Breast epithelium (tissue), 4 donors: ENCODE data around the gene NPY1R. TPM values are rescaled to one million over a fixed set of nuclear protein-coding genes. Genes with fewer than 3 reads are reported as not detected.

Experiments
- DNase-seq, 2 donors: peaks; one replicate each; pipeline ENCODE4 v3.0.0-alpha.2; 2019; ENCODE audit warnings: low spot score in 2 of 2
- H3K27ac ChIP-seq, 2 donors: fragments of 200-600 bp; sonication (generic) in 1 of 2; one replicate each; pipeline ENCODE4 v1.5.1; 2016 to 2019; ENCODE audit warnings: mild to moderate bottlenecking in 1 of 2
- H3K27me3 ChIP-seq, 2 donors: fragments of 200-600 bp; sonication (generic) in 1 of 2; one replicate each; pipeline versions ENCODE4 v1.5.1 to v1.6.0; 2017 to 2019; ENCODE audit warnings: control low read depth in 1 of 2, mild to moderate bottlenecking in 1 of 2
- H3K36me3 ChIP-seq: fragments of 200-600 bp; one replicate; pipeline ENCODE4 v1.5.1; 2019
- H3K4me1 ChIP-seq, 2 donors: fragments of 200-600 bp; sonication (generic); one replicate each; pipeline ENCODE4 v1.5.1; 2016 to 2019; ENCODE audit warnings: control low read depth in 1 of 2
- H3K4me3 ChIP-seq, 3 donors: fragments of 200-600 bp; sonication (generic); 1 replicate in 2 of 3; 2 replicates in 1 of 3; pipeline ENCODE4 v1.5.1; 2016 to 2019; ENCODE audit warnings: mild to moderate bottlenecking in 3 of 3, moderate library complexity in 2 of 3
- H3K9me3 ChIP-seq, 2 donors: fragments of 200-600 bp; sonication (generic) in 1 of 2; one replicate each; pipeline ENCODE4 v1.5.1; 2016 to 2019; ENCODE audit warnings: control low read depth in 1 of 2
- CTCF ChIP-seq, 3 donors: fragments of 450-650 bp; IDR thresholded peaks; one replicate each; pipeline ENCODE4 v1.5.1; 2016 to 2017; ENCODE audit warnings: antibody characterized with exemption in 3 of 3, mild to moderate bottlenecking in 3 of 3, moderate library complexity in 3 of 3
- POLR2A ChIP-seq: fragments of 450-650 bp; IDR thresholded peaks from one replicate; pipeline ENCODE4 v1.6.1; 2016; ENCODE audit warnings: antibody characterized with exemption, mild to moderate bottlenecking, moderate library complexity
- POLR2AphosphoS5 ChIP-seq, 3 donors: sonication (generic); formaldehyde crosslinking; IDR thresholded peaks; one replicate each; pipeline ENCODE4 v1.6.1; 2017; ENCODE audit warnings: antibody characterized with exemption in 3 of 3
- intact Hi-C: fragments of 100-400 bp; cut with DNase I; formaldehyde crosslinking; loops from one replicate; pipeline ENCODE4 v1.15.1; 2023; ENCODE audit warnings: low total_unique reads
- total RNA-seq, 3 donors: library from RNA; depleted of rRNA; stranded (reverse); fragments of >200 nt; gene quantifications; one replicate each; pipeline ENCODE4 v1.1.0, GENCODE V29; 2016

NPY1R gene
- total RNA-seq, 3 donors from 2014 or later: 46.8 to 61.0 (median 55.8) TPM

DNA sequence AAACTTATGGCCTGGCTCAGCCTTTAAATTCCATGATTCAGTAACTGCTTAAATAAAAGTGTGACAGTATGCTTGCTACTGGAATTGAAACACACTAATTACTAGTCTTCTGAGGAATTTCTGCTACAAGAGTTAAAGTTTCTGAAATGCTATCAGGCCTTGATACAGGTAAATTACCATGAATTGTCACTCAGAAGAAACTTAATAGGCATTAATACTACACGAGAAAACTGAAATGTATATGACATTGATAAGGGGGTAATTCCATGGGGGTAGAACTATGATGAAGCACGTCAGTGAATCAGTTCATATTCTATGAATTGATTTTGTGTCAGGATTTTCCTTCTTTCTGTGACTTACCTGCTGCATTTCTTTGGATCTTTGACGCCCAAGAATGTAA lies 3.0 kb upstream of the NPY1R start:
- Histone ChIP-seq H3K4me3 (no peak overlapping the region), H3K4me1 (no peaks in the 10 kb centered on the region), H3K9me3 (no peaks in the 10 kb centered on the region), H3K27me3 (peaks cover 0 to 4% of the 10 kb centered on the region in 2 donors), H3K27ac (no peak overlapping the region), H3K36me3 (no peaks in the 10 kb centered on the region)
- TF ChIP-seq POLR2A: no peak
- no peak for TF ChIP-seq CTCF (IDR thresholded peaks at IDR 0.05)
- TF ChIP-seq POLR2AphosphoS5 (IDR thresholded peaks at IDR 0.05): no peak
- DNase-seq: no peak
- intact Hi-C loops: no loop called here

- peak overlapping the region; percentile 57 to 66 for H3K27ac ChIP-seq
- no peaks in the 10 kb centered on the region for H3K27me3 ChIP-seq
- no peaks in the 10 kb centered on the region for H3K4me1 ChIP-seq
- intact Hi-C loops: no loop called here
- no peak for TF ChIP-seq POLR2A
- no peak for TF ChIP-seq POLR2AphosphoS5 (IDR thresholded peaks at IDR 0.05)
- no peak for TF ChIP-seq CTCF (IDR thresholded peaks at IDR 0.05)
- H3K36me3 ChIP-seq: no peaks in the 10 kb centered on the region
- no peaks in the 10 kb centered on the region for H3K9me3 ChIP-seq
- peak overlapping the region; percentile 48 to 80 (median 67) for H3K4me3 ChIP-seq
- DNase-seq: no peak
These were observed 593 bp downstream of the NPY1R start for GRCh38 chr4:163331629-163332376.

- no peaks in the 10 kb centered on the region for H3K27me3 ChIP-seq
- H3K36me3 ChIP-seq: no peaks in the 10 kb centered on the region
- no peaks in the 10 kb centered on the region for H3K9me3 ChIP-seq
- intact Hi-C loops: no loop called here
- DNase-seq: no peak
- H3K4me1 ChIP-seq: no peaks in the 10 kb centered on the region
- H3K27ac ChIP-seq: no peak overlapping the region
- peak overlapping the region; percentile 48 to 80 (median 67) for H3K4me3 ChIP-seq
- TF ChIP-seq POLR2A (no peak), CTCF (IDR thresholded peaks at IDR 0.05) (no peak), POLR2AphosphoS5 (IDR thresholded peaks at IDR 0.05) (no peak)
These were observed 1.3 kb downstream of the NPY1R start for GRCh38 chr4:163330916-163331628.

GRCh38 chr4:163317110-163317509 lies 15.3 kb downstream of the NPY1R start:
- TF ChIP-seq POLR2A (no peak), POLR2AphosphoS5 (IDR thresholded peaks at IDR 0.05) (no peak), CTCF (IDR thresholded peaks at IDR 0.05) (no peak)
- intact Hi-C loops: no loop called here
- Histone ChIP-seq H3K9me3 (peaks cover 19 to 28% of the 10 kb centered on the region in 2 donors), H3K4me1 (no peaks in the 10 kb centered on the region), H3K27ac (no peak overlapping the region), H3K27me3 (no peaks in the 10 kb centered on the region), H3K36me3 (no peaks in the 10 kb centered on the region), H3K4me3 (no peak overlapping the region)
- DNase-seq: no peak

GRCh38 chr4:163309466-163309865 lies 22.9 kb downstream of the NPY1R start:
- no peak for TF ChIP-seq POLR2AphosphoS5 (IDR thresholded peaks at IDR 0.05)
- no peak for TF ChIP-seq CTCF (IDR thresholded peaks at IDR 0.05)
- no peak for TF ChIP-seq POLR2A
- Histone ChIP-seq H3K27me3 (no peaks in the 10 kb centered on the region), H3K36me3 (no peaks in the 10 kb centered on the region), H3K9me3 (no peaks in the 10 kb centered on the region), H3K27ac (no peak overlapping the region), H3K4me1 (no peaks in the 10 kb centered on the region), H3K4me3 (no peak overlapping the region)
- intact Hi-C loops: no loop called here
- no peak for DNase-seq
